ENCODE results near the gene CALN1. TPM values are rescaled to one million over a fixed set of nuclear protein-coding genes. Genes with fewer than 3 reads are reported as not detected.

Gene CALN1
- total and polyA plus RNA-seq, 12 donors: not detected

DNA sequence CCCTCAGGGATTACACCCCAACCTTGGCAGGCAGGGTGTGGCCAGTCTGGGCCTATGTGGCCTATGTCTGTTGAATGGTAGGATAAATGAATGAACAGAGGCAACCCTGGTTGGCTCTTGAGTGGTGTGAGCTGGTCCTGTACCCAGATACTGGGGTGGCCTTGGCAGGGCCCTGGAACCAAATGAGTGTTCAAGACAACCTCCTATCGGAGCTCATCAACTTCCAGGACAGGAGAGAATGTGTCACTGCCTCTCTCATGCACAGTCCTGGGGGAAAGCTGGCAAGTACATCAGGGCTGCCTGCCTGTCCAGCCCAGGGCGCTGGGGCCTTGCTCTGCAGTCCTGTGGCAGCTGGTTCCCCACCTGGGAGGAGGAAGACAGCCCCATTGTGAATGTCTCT is 271.6 kb downstream of the CALN1 start:
- intact Hi-C loops (cut with DNase I): no loop called here
- Histone ChIP-seq H3K27ac (no peak overlapping the region), H3K9me3 (peaks cover 0 to 36% (median 0%) of the 10 kb centered on the region in 11 donors), H3K4me3 (no peak overlapping the region), H3K36me3 (no peaks in the 10 kb centered on the region), H3K4me1 (no peaks in the 10 kb centered on the region), H3K27me3 (no peaks in the 10 kb centered on the region)
- DNase-seq (no peak), ATAC-seq (no peak)
- 73 to 77% methylated on average over 2 of the region's 2 CpGs for WGBS, 2 donors
- TF ChIP-seq, protein P1, sequence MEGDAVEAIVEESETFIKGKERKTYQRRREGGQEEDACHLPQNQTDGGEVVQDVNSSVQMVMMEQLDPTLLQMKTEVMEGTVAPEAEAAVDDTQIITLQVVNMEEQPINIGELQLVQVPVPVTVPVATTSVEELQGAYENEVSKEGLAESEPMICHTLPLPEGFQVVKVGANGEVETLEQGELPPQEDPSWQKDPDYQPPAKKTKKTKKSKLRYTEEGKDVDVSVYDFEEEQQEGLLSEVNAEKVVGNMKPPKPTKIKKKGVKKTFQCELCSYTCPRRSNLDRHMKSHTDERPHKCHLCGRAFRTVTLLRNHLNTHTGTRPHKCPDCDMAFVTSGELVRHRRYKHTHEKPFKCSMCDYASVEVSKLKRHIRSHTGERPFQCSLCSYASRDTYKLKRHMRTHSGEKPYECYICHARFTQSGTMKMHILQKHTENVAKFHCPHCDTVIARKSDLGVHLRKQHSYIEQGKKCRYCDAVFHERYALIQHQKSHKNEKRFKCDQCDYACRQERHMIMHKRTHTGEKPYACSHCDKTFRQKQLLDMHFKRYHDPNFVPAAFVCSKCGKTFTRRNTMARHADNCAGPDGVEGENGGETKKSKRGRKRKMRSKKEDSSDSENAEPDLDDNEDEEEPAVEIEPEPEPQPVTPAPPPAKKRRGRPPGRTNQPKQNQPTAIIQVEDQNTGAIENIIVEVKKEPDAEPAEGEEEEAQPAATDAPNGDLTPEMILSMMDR (IDR thresholded peaks at IDR 0.05): no peak

DNA sequence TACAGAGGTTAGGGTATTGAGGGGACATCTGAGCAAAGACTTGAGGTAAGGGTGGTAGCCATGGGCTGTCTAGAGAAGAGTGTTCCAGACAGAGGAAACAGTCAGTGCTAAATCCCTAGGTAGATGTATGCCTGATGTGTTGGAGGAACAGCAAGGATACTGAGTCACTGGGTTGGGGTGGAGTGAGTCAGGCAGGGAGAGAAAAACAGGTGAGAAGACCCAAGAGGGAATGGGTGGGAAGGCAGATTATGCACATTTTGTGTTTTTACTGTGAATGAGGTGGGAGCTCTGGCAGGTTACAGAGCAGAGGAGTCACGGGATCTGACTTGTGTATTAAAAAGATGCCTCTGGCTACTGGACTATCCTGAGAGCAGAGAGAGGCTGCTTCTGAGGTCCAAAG is 285.0 kb downstream of the CALN1 start:
- H3K27me3 ChIP-seq: peaks cover 0 to 4% (median 0%) of the 10 kb centered on the region in 7 donors
- TF ChIP-seq, protein P1 (IDR thresholded peaks at IDR 0.05): no peak
- intact Hi-C loops (cut with DNase I): no loop called here
- no peak for DNase-seq
- H3K4me1 ChIP-seq: no peaks in the 10 kb centered on the region
- H3K36me3 ChIP-seq: no peaks in the 10 kb centered on the region
- WGBS, 2 donors: 49 to 54% methylated on average over 1 of the region's 1 CpG
- no peak for ATAC-seq
- no peak overlapping the region for H3K27ac ChIP-seq
- H3K9me3 ChIP-seq: peaks cover 0 to 21% (median 0%) of the 10 kb centered on the region in 11 donors
- no peak overlapping the region for H3K4me3 ChIP-seq

DNA sequence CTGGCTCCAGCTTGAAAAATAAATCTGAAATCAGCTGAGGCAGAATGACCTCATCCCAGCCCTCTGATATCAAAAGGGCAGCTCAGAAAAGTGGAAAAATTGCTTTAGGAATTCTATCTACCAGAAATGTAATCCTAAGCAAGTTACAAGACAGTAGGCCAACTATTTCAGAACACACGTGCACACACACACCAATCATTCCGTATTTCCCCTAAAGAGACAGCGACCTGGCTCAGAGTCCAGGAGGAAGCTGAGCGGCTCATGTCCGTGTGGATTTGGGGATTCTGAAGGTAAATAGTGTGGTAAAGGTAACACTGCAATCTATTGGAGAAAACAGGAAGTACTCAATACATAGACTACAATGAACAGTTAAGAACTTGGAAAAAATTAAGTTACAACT is 288.2 kb downstream of the CALN1 start:
- TF ChIP-seq, protein P1 (IDR thresholded peaks at IDR 0.05): no peak
- H3K36me3 ChIP-seq: no peaks in the 10 kb centered on the region
- ATAC-seq: no peak

DNA sequence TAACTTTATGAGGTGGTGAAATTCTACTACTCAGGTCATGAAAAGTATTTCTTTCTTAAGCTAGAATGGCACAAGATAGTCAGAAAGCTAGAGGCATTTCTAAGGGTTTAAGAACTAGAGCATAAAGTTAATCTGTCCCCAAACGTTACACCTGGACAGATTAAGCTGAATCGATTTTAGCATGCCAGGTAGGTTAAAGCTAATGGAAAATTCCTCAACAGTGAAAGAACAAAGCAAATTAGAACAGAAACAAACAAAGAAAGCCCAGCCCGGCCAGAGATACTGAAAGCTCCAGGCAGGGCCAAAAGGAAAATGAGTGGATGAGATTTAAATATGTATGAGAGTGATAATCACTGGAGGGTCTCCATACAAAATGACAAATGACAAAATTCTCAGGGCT is 293.8 kb downstream of the CALN1 start:
- Histone ChIP-seq H3K9me3 (no peaks in the 10 kb centered on the region), H3K27me3 (no peaks in the 10 kb centered on the region), H3K4me3 (no peak overlapping the region), H3K36me3 (no peaks in the 10 kb centered on the region), H3K27ac (no peak overlapping the region), H3K4me1 (no peaks in the 10 kb centered on the region)
- TF ChIP-seq, protein P1 (IDR thresholded peaks at IDR 0.05): no peak
- no peak for ATAC-seq
- 70 to 76% methylated on average over 3 of the region's 3 CpGs for WGBS, 2 donors
- intact Hi-C loops (cut with DNase I): no loop called here
- DNase-seq: no peak

More for the DNA sequence above, 288.2 kb downstream of the CALN1 start:
- intact Hi-C loops (cut with DNase I): no loop called here
- DNase-seq: no peak
- Histone ChIP-seq H3K4me3 (no peak overlapping the region), H3K4me1 (no peaks in the 10 kb centered on the region), H3K27me3 (peaks cover 0 to 4% (median 0%) of the 10 kb centered on the region in 7 donors), H3K9me3 (no peaks in the 10 kb centered on the region), H3K27ac (no peak overlapping the region)
- 58 to 66% methylated on average over 5 of the region's 5 CpGs for WGBS, 2 donors

Data from heart right ventricle (tissue), 16 donors.